NCI-H2081 (cell line): ENCODE results near the gene HSD17B7.

Experiments used
- DNase-seq, 2 experiments: peaks; one replicate each; lab custom pipeline; 2025; lab: John Stamatoyannopoulos, UW

HSD17B7 gene

GRCh38 chr1:162859191-162859590, 68.7 kb downstream of the HSD17B7 start:
- no peak for DNase-seq

- DNase-seq, result no peak
Observed at GRCh38 chr1:162861101-162861500, 70.6 kb downstream of the HSD17B7 start, which contains the start of gene CCDC190. CCDC190 (minus strand) TSS chr1:162861175; CDS start chr1:162859646, 1,529 bp downstream.

DNA sequence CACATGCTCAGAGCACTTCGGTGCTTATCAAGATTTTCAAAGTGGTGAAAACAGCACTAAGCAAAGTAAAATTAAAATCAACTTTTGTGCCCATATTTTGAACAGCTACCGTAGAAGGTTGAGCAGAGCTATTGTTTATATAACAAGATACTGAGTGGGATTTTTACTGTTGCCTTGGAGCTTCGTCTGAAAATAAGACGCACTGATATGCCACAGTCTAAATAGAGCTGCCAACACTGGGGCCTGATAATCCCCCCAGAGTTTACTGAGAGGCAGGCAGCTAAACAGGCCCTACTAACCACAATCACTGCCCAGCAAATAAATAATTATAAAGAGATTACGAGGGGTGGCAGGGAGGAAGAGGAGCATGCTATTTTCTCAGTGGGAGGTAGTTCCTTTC, 71.1 kb downstream of the HSD17B7 start:
- no peak for DNase-seq
